Measurements from ENCODE around the gene SERF2.
"Not testable (repeated sequence)": the region's sequence is repeated elsewhere in the genome, so short reads cannot be mapped to it uniquely, and the experiment has no call there.

The SERF2 gene

DNA sequence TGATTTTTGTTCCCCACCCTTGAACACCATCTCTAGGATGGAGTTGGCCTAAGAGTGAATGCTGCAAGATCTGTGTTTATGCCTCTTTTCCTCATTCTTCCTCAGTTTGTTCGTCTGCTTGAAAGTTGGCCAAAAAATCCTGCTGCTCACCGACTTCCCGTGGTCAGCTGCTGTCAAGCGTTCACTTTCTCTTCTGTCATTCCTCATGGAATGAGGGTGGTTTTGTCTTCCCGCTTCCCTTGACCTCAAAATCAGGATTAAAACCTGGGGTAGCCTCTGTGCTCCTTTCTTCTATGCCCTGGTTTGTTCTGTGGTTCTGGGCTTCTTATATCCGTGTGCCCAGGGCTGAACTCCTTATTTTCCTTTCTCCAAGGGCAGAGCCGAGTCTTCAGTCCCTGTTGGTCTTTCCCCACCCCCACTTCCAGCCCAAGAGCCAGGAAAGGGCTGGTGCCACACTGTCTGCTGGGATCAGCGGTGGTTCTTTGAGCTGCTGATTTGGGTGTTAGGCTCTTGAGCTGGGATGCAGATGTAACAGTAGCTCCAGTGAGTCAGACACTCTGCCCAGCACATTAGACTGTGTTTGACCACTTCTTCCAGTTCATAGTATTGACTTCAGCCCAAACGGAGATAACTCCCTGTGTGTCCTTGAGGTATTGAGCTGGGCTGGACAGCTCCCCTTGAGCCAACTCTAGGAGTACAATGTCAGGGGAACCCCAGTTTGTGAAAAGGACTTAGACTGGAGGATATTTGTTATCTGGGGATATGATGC is 2.3 kb downstream of the SERF2 start:
- no peak for DNase-seq

- no peak for DNase-seq
These were observed 3.1 kb downstream of the SERF2 start for GRCh38 chr15:43795197-43795596.

- DNase-seq = no peak
These were observed 3.9 kb downstream of the SERF2 start for GRCh38 chr15:43795997-43796396.

- DNase-seq = no peak
These were observed 4.4 kb downstream of the SERF2 start for GRCh38 chr15:43796566-43796965.

DNA sequence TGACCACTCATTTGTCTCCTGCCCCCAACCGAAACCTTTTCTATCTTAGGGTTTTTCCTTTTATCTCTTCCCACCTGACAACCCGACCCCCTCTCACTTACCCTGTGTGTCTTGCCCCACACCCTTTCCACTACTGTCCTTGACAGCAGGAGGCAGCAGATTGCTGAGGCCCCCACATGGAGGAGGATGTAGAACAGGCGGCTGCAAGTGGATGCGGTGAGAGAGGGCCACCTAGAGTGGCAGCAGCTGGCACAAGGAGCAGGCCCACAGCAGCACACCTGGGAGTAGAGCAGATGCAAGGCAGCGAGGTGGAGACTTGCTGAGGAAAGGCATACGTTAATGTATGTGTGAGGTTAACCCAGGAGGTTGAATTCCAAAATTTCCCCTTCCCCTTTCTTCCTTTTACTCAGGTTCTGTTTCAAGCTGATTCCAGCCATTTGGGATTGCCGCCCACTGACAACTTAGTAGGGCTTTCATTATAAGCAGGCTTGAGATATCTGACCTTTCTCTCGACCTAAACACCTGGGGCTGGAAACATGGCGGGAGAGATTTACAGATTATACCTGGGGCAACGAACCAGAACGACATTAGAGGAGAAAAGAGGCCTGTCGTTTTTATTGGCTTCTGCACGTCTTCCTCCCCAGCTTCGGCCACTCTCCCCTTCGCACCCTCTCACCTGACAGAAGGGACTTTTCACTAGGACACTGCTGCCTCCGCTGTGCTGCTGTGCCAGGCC is 7.3 kb downstream of the SERF2 start:
- peak; percentile 7 for DNase-seq

DNA sequence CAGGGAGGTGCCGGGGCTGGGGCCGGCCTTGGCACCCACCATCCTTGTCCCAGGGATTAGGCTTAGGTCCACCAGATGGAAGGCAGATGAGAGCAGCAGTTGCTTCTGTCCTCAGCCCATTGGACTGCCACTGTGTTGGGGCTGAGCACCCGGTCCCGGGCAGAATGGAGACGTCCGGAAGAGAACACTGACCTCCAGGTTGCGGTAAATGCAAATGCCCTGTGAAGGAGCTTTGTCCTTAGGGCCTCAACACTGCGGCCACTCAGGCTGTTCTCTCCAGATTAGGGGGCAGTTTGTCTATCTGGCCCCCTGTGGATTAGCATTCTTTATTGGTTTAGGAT is 7.8 kb downstream of the SERF2 start, which contains the start of gene SERINC4:
Gene SERINC4 (minus strand): TSS at position 276 of the 341 bp plus-strand sequence. CDS start 234 bp downstream, at position 42.
- DNase-seq = no peak

DNA sequence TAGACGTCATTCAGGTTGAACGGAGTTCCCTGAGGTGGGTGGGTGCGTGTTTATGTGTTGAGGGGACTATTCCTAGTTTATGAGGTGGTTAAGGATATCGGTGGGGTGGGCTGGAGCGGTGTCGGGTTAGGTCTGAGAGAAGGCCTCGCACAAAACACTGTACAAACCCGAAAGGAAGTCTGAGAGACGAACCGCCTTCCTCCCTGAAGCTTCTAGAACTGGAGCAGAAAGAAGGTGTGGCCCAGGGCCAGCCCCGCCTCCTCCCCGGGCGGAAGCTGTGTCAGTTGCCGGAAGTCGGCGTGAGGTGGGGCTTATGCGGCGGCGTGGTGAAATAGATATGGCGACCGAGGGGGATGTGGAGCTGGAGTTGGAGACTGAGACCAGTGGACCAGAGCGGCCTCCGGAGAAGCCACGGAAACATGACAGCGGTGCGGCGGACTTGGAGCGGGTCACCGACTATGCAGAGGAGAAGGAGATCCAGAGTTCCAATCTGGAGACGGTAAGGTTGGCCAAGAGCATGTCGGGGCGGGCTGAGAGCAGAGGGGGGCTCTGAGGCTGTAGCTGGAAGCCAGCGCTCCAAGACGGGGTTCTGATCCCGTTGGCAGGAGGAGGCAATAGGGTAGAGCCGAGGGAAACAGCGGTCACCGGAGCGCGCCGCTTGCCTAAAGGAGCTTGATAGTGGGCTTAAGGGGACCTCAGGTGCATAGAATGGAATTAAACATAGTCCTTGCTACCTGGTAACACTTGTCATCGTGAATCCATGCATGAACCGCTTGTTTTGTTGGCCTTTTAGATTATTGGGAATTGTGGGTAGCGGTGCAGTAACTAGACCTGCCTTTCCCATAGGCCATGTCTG is 8.4 kb downstream of the SERF2 start, which contains the start of gene HYPK:
Gene HYPK (plus strand): TSS at position 314 of the 856 bp plus-strand sequence. CDS start 24 bp downstream, at position 338.
- DNase-seq = peak; percentile 13

DNA sequence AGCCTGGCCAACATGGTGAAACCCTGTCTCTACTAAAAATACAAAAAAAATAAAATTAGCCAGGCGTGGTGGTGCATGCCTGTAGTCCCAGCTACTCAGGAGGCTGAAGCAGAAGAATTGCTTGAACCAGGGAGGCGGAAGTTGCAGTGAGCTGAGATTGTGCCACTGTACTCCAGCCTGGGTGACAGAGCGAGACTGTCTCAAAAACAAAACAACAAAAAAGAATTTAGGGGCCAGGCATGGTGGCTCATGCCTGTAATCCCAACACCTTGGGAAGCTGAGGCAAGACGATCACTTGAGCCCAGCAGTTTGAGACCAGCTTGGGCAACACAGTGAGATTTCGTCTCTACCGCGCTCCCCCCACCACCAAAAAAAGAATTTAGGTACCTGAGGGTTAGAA is 10.6 kb downstream of the SERF2 start:
- not testable (repeated sequence) for DNase-seq

DNA sequence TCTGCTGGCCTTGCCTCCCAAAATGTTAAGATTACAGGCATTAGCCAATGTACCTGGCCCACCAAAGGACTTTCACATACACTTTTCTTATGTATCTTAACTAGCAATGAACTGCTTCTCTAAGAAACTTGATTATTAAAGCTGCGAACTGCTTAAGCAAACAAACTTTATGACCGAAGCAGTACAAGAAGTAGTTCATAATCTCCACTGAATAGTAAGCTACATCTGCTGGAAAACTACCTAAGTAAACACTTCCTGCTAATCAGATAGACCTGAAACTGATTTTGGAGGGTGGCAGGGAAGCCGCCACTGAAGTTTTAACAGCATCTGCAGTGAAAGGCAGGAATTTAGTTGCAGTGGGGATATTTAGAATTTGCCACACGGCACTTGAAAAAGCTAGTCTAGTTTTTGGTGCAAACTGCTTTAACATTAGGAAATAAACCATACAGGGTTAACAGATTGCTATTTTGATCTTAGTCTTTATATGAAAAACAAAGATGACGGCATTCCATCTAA is 16.4 kb downstream of the SERF2 start:
- DNase-seq = no peak

DNA sequence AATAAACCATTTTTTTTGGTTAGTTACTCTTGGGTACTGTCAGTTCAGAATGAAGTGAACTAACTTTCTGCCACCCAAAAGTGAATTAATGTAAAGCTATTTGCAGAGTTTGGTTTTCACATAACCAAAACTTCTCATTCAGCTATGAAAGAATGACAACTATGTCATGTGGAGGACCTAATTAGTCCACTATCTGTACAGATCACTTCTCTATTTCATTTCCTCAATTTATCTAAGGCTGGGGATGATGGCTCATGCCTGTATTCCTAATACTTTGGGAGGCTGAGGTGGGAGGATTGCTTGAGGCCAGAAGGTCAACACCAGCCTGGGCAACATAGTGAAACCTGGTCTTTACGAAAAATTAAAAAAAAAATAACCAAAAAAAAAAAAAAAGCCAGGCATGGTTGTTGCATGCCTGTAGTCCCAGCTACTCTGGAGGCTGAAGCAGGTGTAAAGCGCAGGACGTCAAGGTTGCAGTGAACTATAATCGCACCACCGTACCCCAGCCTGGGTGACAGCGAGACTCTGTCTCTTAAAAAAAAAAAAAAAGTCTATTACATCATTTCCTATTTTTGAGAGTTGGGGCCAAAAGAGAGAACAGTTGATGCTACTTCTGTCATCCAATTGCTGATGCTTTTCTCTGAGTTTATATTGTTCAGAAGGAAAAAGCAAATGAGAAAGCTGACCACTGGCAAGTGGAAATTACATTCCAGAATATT is 17.0 kb downstream of the SERF2 start:
- no peak for DNase-seq

DNA sequence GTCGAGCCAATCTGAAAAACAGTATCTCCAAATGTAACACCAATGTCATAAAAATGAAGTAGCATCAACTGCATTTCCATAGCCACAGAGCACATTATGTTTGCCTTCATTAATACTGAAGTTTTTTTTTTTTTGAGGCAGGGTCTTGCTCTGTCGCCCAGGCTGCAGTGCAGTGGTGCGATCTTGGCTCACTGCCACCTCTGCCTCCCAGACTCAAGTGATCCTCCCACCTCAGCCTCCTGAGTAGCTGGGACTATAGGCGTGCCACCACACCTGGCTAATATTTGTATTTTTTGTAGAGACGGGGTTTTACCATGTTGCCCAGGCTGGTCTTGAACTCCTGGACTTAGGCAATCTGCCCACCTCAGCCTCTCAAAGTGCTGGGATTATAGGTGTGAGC is 22.9 kb downstream of the SERF2 start:
- DNase-seq = not testable (repeated sequence)

DNA sequence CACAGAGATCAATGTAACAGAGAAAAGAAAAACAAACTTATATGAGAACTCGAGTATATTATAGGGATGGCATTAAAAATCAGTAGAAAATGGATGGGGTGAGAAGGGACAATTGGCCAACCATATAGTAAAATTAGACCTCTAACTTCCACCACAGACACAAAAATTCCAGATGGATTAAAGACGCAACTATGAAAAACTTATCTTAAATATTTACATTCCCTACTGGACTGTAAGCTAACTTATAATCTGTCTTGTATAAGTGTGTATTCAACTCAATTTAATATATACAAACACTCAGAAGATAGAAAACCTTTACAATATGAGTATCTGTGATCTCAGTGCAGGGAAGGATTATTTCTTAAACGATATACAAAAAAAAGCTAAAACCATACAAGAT is 29.4 kb downstream of the SERF2 start:
- no peak for DNase-seq

DNA sequence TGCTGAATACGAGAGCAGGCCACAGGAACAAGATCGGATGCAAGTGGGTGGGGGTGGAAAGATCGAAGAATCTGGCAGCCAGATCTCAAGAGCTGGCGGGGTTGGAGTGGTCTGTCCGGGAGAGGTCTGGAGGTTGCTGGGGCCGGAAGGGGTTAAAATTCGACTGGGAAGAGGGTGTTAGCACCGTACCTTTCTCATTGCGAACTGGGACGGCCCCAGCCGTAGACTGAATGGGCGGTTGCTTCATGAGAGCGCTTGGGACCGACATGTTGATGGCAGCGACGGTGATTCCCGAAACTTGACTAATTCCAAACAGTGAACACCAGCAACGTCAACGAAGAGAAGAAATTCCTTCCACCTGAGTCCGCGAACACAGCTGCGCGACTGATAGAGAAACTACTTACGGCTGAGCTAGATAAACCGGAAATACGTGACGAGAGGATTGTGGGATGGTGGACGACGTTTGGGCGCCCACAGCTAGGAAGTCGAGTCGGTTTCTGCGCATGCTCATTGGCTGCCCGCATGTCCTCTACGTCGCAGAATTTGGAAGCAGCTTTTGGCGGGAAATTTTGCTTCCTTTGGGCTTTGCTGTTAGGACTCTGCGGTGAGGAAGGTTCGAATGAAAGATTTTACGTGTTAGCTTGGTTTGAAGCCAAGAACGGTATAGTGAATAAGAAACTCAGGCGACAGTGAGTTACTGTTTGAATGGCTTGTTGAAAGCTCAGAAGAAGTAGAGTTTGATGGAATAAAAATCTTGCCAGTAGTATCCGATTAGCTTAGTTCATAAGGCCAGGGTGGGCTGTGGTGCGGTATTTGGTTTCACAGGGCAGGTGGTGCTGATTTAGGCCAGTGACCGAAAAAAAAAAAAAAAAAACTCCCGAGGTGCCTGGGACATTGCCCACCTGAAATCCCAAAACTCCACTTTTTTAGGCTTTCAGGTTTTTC is 32.5 kb downstream of the SERF2 start, which contains the start of gene MFAP1:
Gene MFAP1 (minus strand): TSS at position 389 of the 945 bp plus-strand sequence. CDS start 121 bp downstream, at position 268.
- DNase-seq = peak; percentile 90

DNA sequence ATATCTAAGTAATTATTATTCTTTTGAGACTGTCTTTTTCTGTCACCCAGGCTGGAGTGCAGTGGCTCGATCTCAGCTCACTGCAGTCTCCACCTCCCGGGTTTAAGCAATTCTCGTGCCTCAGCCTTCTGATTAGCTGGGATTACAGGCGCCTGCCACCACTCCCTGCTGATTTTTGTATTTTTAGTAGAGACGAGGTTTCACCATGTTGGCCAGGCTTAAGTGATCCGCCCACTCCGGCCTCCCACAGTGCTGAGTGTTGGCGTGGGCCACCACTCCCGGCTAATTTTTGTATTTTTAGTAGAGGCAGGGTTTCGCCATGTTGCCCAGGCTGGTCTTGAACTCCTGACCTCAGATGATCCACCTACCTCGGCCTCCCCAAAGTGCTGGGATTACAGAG is 33.2 kb downstream of the SERF2 start:
- not testable (repeated sequence) for DNase-seq

DNA sequence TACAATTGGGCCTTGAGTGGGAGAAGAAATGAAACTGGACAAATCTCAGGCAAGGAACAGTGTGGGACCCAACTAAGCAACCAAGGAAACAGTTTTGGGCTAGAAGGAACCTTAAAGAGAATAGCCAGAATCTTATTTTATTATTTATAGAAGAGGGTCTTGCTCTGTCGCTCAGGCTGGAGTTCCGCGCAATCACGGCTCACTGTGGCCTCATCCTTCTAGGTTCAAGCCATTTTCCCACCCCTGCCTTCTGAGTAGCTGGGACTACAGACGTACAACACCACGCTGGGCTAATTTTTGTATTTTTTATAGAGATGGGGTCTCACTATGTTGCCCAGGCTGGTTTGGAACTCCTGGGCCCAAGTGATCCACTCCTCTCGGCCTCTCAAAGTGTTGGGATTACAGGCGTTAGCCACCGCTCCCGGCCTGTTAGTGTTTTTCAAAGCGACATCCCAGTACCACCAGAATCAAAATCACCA is 33.9 kb downstream of the SERF2 start:
- DNase-seq = no peak

- peak; percentile 27 for DNase-seq
These were observed 34.6 kb downstream of the SERF2 start, which contains the start of gene WDR76 for GRCh38 chr15:43826508-43827341. WDR76 (plus strand) TSS chr15:43827002; CDS start chr15:43827033, 31 bp downstream.

GRCh38 chr15:43828061-43828657 is 36.0 kb downstream of the SERF2 start:
- DNase-seq = no peak

GRCh38 chr15:43829951-43830540 is 37.9 kb downstream of the SERF2 start:
- DNase-seq = not testable (repeated sequence)
